ENCODE data around the gene GEMIN5.

GRCh38 chr5:154878642-154879335, 59.2 kb downstream of the GEMIN5 start:
- TF ChIP-seq, protein P1, sequence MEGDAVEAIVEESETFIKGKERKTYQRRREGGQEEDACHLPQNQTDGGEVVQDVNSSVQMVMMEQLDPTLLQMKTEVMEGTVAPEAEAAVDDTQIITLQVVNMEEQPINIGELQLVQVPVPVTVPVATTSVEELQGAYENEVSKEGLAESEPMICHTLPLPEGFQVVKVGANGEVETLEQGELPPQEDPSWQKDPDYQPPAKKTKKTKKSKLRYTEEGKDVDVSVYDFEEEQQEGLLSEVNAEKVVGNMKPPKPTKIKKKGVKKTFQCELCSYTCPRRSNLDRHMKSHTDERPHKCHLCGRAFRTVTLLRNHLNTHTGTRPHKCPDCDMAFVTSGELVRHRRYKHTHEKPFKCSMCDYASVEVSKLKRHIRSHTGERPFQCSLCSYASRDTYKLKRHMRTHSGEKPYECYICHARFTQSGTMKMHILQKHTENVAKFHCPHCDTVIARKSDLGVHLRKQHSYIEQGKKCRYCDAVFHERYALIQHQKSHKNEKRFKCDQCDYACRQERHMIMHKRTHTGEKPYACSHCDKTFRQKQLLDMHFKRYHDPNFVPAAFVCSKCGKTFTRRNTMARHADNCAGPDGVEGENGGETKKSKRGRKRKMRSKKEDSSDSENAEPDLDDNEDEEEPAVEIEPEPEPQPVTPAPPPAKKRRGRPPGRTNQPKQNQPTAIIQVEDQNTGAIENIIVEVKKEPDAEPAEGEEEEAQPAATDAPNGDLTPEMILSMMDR (IDR thresholded peaks at IDR 0.05) = no peak
- TF ChIP-seq POLR2A (IDR thresholded peaks at IDR 0.05) (no peak), POLR2AphosphoS5 (IDR thresholded peaks at IDR 0.05) (no peak)
